Measurements from ENCODE around the gene ADGRV1.

DNA sequence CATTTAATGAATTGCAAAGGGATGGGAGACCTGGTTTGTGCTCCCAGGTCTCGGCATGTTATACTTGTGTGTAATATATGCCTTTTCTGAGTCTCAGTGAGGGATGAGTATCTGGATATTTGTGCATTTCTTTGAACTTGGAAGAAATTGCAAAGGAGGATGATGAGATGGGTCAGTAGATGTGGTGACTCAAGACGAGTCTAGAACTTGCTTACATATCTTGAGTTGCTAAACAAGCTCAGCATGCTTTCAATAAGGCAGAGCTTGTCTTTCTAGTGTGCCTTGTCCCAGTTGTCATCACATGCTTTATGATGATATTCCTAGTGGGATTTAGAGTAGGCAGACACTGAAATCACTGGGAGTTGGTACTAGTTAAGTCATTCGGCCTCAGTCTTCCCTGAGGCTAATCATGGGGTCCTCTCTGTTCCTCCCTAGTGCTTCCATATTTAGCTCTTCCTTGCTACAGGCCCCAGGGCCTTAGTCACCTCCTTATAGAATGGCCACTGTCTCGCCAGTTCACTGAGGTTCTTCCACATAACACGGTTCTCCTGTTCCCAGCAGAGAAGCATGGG, 602.2 kb downstream of the ADGRV1 start:
- no peak for TF ChIP-seq ZFX (IDR thresholded peaks at IDR 0.05; ENCODE audit: borderline replicate concordance)
- TF ChIP-seq, protein P1, sequence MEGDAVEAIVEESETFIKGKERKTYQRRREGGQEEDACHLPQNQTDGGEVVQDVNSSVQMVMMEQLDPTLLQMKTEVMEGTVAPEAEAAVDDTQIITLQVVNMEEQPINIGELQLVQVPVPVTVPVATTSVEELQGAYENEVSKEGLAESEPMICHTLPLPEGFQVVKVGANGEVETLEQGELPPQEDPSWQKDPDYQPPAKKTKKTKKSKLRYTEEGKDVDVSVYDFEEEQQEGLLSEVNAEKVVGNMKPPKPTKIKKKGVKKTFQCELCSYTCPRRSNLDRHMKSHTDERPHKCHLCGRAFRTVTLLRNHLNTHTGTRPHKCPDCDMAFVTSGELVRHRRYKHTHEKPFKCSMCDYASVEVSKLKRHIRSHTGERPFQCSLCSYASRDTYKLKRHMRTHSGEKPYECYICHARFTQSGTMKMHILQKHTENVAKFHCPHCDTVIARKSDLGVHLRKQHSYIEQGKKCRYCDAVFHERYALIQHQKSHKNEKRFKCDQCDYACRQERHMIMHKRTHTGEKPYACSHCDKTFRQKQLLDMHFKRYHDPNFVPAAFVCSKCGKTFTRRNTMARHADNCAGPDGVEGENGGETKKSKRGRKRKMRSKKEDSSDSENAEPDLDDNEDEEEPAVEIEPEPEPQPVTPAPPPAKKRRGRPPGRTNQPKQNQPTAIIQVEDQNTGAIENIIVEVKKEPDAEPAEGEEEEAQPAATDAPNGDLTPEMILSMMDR (IDR thresholded peaks at IDR 0.05), result no peak

Measured in 22Rv1 (cell line).